Skeletal muscle satellite cell (primary cell): Measurements from ENCODE around the gene CKAP2.
"Not testable (repeated sequence)": the region's sequence is repeated elsewhere in the genome, so short reads cannot be mapped to it uniquely, and the experiment has no call there.

Experiments used
- H3K27me3 ChIP-seq: 2 replicates; pipeline ENCODE4 v1.7.0; 2013; ENCODE audit warnings: low read length; ENCODE audit not compliant: control insufficient read depth, insufficient read depth
- H3K36me3 ChIP-seq: 2 replicates; pipeline ENCODE4 v1.7.0; 2013; ENCODE audit warnings: mild to moderate bottlenecking, control low read depth, low read length; ENCODE audit not compliant: insufficient read depth
- H3K4me1 ChIP-seq: 2 replicates; pipeline ENCODE4 v1.7.0; 2013; ENCODE audit warnings: low read length; ENCODE audit not compliant: control insufficient read depth, insufficient read depth
- H3K4me2 ChIP-seq: 2 replicates; pipeline ENCODE4 v1.7.0; 2013; ENCODE audit warnings: mild to moderate bottlenecking, low read length
- H3K4me3 ChIP-seq: 2 replicates; pipeline ENCODE4 v1.7.0; 2013; ENCODE audit warnings: low read length
- H3K9ac ChIP-seq: 2 replicates; pipeline ENCODE4 v1.7.0; 2013; ENCODE audit warnings: mild to moderate bottlenecking, low read depth, low read length, moderate library complexity
- H3K9me3 ChIP-seq: replicated peaks from 2 replicates; pipeline ENCODE4 v1.7.0; 2013; ENCODE audit warnings: mild to moderate bottlenecking, control low read depth, low read length

The CKAP2 gene

GRCh38 chr13:52502277-52502676 lies 47.0 kb downstream of the CKAP2 start:
- H3K4me3 ChIP-seq, H3K9ac ChIP-seq, H3K4me2 ChIP-seq, H3K27me3 ChIP-seq, H3K4me1 ChIP-seq, H3K36me3 ChIP-seq, H3K9me3 ChIP-seq: not testable (repeated sequence)

DNA sequence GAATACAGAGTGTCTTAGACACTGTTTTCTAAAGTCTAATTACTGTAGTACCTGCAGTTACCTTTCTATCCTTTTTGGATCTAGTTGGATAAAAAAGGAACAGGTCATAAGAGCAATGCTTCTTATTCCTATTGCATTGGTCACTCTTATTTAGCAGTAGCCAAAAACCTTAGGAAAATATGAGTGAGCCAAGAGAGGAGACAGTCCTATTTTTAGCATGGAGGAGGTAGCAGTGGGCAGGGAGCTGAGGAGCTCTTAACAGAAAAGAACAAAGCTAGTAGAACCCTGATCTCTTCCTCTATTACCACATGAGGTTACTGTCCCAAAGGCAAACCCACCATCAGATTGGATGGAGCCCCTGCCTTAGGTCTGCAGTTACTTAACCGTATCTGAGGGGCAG lies 50.6 kb downstream of the CKAP2 start:
- not testable (repeated sequence) for H3K4me3 ChIP-seq, H3K4me1 ChIP-seq, H3K27me3 ChIP-seq, H3K9me3 ChIP-seq, H3K36me3 ChIP-seq, H3K9ac ChIP-seq, H3K4me2 ChIP-seq

DNA sequence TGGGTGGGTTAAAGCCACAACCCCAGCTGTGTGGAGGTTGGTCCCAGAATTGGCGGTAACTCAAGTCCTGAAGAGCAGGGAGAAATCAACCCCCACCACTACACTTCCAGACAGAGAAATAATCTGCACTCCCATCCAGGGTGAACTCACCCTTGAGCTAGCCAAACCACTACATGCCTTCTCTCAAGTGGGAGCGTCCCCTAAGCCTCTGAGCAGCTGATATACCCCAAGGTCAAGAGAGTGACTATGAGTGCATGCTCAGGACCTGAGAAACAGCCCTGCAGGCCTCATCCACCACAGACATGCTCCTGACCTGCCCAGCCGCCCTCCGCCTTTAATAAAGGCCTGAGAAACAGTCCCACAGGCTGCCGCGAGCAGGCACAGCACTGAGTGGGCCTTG lies 54.3 kb downstream of the CKAP2 start:
- not testable (repeated sequence) for H3K4me3 ChIP-seq, H3K4me2 ChIP-seq, H3K9me3 ChIP-seq, H3K4me1 ChIP-seq, H3K36me3 ChIP-seq, H3K27me3 ChIP-seq, H3K9ac ChIP-seq

- not testable (repeated sequence) for H3K4me1 ChIP-seq, H3K4me3 ChIP-seq, H3K9me3 ChIP-seq, H3K9ac ChIP-seq, H3K27me3 ChIP-seq, H3K36me3 ChIP-seq, H3K4me2 ChIP-seq
Observed at GRCh38 chr13:52510221-52510797, 55.0 kb downstream of the CKAP2 start.

DNA sequence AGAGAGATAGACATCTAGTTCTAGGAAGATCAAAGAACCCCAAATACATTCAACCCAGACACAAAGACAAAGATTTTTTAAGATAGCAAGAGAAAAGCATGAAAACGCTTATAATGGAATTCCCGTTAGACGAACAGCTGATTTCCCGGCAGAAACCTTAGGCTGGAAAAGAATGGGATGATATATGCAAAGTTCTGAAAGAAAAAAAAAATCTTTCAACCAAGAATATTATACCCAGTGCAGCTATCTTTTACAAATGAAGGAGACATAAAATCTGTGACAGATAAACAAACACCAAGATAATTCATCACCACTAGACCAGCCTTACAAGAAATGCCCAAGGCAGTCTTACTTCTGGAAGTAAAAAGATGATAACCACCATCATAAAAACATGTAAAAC lies 56.3 kb downstream of the CKAP2 start:
- H3K9me3 ChIP-seq, H3K9ac ChIP-seq, H3K4me3 ChIP-seq, H3K36me3 ChIP-seq, H3K27me3 ChIP-seq, H3K4me2 ChIP-seq, H3K4me1 ChIP-seq: not testable (repeated sequence)

DNA sequence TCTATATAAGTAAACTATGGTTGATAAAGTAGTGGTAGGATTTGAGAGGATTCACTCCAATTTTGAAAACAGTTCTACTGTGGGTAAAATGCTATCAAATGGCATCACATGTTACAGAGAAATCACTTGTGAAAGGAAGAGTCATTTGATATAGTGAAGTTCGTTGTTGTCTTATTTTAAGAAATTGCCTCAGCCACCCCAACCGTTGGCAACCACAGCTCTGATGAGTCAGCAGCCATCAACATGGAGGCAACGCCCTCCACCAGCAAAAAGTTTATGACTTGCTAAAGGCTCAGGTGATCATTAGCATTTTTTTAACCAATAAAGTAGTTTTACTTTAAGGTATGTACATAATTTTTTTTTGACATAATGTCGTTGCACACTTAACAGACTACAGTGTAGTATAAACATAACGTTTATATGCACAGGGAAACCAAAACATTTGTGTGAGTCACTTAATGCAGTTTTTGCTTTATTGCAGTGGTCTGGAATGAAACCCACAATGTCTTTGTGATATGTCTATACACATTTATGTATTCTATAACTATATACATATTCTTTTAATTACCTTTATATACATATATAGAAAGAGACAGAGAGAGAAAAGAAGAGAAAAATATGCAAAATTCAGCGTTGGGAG lies 58.8 kb downstream of the CKAP2 start:
- H3K9ac ChIP-seq = not testable (repeated sequence)

DNA sequence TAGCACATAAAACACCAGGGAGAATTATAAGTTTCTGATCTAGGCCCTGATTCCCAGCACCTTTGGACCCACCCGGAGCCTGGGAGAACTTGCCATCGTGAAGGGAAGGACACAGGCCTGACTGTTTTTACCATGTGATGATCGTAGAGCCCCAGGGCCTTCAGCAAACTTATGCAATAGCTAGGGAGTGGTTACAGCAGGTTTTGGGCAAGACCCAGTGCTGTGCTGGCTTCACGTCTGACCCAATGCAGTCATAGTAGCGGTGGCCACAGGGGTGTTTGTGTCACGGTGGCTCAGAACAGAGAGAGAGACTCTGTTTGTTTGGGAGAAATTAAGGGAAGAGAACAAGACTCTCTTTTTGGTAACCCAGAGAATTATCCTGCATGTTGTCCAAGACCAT lies 68.0 kb downstream of the CKAP2 start:
- not testable (repeated sequence) for H3K27me3 ChIP-seq, H3K4me3 ChIP-seq, H3K9ac ChIP-seq, H3K9me3 ChIP-seq, H3K4me1 ChIP-seq, H3K4me2 ChIP-seq, H3K36me3 ChIP-seq

More for the DNA sequence above, 58.8 kb downstream of the CKAP2 start:
- not testable (repeated sequence) for H3K27me3 ChIP-seq, H3K4me1 ChIP-seq, H3K4me3 ChIP-seq, H3K4me2 ChIP-seq, H3K36me3 ChIP-seq, H3K9me3 ChIP-seq
